ENCODE data around the gene ICE1.

Gene ICE1

DNA sequence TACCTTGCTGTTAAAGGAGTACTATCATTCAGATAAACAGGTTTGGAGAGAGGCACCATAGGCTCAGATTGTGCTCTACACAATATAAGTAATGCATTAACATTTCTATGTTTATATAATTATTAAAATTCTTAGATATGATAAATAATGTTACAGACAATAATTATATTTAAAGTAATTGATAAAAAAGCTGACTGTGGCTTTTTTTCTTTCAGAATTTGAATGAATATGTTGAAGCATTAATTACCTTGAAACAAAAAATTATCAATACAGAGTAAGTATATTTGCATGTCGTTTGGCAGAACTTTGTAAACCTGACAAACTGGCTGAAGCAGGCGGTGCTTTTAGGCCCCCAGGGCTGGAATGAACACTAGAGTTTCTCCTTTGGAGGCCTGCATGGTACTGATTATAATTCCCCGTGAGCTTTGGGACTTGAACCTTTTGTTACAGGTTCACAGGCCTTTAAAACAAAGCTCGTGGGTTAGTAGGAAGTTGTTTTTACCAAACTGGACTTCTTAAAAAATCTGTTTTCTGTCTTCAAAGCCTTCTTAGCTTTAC is 13.8 kb downstream of the ICE1 start:
- no peak overlapping the region for H3K4me3 ChIP-seq (ENCODE audit: low read depth, low read length)
- DNase-seq (ENCODE audit: low read depth) = no peak
- in situ Hi-C loops (cut with HindIII; ENCODE audit: low sequenced_read_pairs) = no loop called here
- TF ChIP-seq, protein P1, sequence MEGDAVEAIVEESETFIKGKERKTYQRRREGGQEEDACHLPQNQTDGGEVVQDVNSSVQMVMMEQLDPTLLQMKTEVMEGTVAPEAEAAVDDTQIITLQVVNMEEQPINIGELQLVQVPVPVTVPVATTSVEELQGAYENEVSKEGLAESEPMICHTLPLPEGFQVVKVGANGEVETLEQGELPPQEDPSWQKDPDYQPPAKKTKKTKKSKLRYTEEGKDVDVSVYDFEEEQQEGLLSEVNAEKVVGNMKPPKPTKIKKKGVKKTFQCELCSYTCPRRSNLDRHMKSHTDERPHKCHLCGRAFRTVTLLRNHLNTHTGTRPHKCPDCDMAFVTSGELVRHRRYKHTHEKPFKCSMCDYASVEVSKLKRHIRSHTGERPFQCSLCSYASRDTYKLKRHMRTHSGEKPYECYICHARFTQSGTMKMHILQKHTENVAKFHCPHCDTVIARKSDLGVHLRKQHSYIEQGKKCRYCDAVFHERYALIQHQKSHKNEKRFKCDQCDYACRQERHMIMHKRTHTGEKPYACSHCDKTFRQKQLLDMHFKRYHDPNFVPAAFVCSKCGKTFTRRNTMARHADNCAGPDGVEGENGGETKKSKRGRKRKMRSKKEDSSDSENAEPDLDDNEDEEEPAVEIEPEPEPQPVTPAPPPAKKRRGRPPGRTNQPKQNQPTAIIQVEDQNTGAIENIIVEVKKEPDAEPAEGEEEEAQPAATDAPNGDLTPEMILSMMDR (IDR thresholded peaks at IDR 0.05; ENCODE audit: low read depth, low read length, missing control alignments) = no peak

DNA sequence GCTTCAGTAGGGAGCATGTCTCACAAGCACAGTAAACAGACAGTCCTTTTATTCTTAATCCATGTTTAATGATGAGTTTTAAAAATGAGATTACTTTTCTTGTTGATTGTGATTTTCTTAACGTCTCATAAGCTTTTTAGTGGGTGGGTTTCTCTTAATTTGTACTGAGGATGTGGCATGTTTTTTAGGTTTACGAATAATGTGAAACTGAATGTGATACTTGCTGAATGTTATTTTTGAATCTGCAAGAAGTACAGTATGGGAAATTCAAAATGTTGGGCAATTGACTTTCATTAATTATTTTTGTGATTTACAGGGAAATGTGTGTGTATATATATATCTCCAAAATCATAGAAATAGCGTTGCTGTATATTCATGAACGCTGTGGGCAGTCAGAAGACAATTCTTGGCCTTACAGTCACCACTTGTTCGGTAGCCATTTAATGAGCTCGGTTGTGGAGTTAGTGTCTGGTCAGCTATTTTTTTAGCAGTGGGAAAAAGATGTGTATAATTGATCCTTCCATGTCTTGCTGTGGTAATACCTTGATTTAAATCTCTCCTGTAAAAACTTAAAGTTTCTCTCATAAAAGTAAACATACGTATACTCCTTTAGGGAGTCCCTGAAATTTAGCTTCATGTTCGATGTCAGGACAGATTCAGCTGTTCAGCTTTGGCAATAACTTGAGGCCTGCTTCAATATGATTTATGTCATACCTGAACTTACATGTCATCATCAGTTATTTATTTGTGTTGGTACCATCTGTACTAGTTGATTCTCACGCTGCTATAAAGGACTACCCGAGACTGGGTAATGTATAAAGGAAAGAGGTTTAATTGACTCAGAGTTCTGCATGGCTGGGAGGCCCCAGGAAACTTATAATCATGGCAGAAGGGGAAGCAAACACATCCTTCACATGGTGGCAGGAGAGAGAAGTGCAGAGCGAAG is 15.0 kb downstream of the ICE1 start:
- in situ Hi-C loops (cut with HindIII; ENCODE audit: low sequenced_read_pairs) = no loop called here
- DNase-seq (ENCODE audit: low read depth) = no peak
- TF ChIP-seq, protein P1 (IDR thresholded peaks at IDR 0.05; ENCODE audit: low read depth, low read length, missing control alignments) = no peak
- no peak overlapping the region for H3K4me3 ChIP-seq (ENCODE audit: low read depth, low read length)

DNA sequence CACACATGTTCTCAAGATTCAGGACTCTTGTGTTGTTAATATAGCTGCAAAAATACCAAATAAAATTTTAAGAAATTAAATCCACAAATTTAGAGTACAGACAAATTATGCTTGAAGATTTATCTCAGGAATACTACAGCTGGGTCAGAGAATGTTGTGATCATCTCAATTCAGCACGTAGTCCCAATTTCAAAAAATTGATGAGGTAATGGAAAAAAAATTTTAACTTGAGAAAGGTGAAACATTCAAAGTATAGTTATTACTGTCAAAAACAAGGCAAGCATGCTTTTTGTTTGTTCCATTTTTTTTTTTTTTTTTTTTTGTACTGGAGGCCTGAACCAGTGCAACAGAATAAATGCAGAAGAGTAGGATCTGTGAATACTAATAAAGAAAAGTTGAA is 29.4 kb downstream of the ICE1 start:
- no peak overlapping the region for H3K4me3 ChIP-seq (ENCODE audit: low read depth, low read length)
- in situ Hi-C loops (cut with HindIII; ENCODE audit: low sequenced_read_pairs) = no loop called here
- DNase-seq (ENCODE audit: low read depth) = no peak
- TF ChIP-seq, protein P1 (IDR thresholded peaks at IDR 0.05; ENCODE audit: low read depth, low read length, missing control alignments) = no peak

GRCh38 chr5:5453131-5453530 is 30.7 kb downstream of the ICE1 start:
- in situ Hi-C loops (cut with HindIII; ENCODE audit: low sequenced_read_pairs) = no loop called here

GRCh38 chr5:5454391-5454790 is 31.9 kb downstream of the ICE1 start:
- no peak for DNase-seq (ENCODE audit: low read depth)
- TF ChIP-seq, protein P1 (IDR thresholded peaks at IDR 0.05; ENCODE audit: low read depth, low read length, missing control alignments) = no peak
- no peak overlapping the region for H3K4me3 ChIP-seq (ENCODE audit: low read depth, low read length)
- in situ Hi-C loops (cut with HindIII; ENCODE audit: low sequenced_read_pairs) = no loop called here

More at GRCh38 chr5:5453131-5453530, 30.7 kb downstream of the ICE1 start:
- H3K4me3 ChIP-seq (ENCODE audit: low read depth, low read length) = no peak overlapping the region
- DNase-seq (ENCODE audit: low read depth) = no peak
- TF ChIP-seq, protein P1 (IDR thresholded peaks at IDR 0.05; ENCODE audit: low read depth, low read length, missing control alignments) = no peak

DNA sequence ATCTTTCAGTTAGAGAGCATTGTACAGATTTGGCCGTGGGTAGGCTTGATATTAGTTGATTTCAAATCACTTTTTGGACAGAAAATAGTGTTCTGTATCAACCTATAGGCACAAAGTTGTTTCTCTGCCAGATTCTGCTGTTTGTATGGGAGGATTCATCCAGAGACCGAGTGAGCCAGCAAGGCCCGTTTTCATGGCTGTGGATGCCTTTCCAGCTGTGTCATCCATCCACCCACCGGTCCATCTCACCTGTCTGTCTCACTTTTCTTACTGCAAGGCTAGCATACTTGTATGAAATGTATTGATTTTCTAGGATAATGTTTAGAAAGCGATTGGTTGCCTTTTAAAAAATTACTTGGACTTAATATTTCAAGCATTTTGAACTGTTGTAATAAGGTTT is 34.4 kb downstream of the ICE1 start:
- no peak for DNase-seq (ENCODE audit: low read depth)
- in situ Hi-C loops (cut with HindIII; ENCODE audit: low sequenced_read_pairs) = no loop called here
- TF ChIP-seq, protein P1 (IDR thresholded peaks at IDR 0.05; ENCODE audit: low read depth, low read length, missing control alignments) = no peak
- H3K4me3 ChIP-seq (ENCODE audit: low read depth, low read length) = no peak overlapping the region

Measured in astrocyte of the cerebellum (primary cell).